ENCODE data around the gene CSMD2.

The CSMD2 gene

GRCh38 chr1:33713058-33713877, 451.8 kb downstream of the CSMD2 start:
- FAIRE-seq = no peak
- TF ChIP-seq POLR2A (IDR thresholded peaks at IDR 0.05; ENCODE audit: low read depth, low read length) (no peak), TAF1 (IDR thresholded peaks at IDR 0.05; ENCODE audit: borderline replicate concordance, low read depth, low read length) (no peak), POLR2AphosphoS5 (IDR thresholded peaks at IDR 0.05; ENCODE audit: low read depth, low read length) (no peak)
- no peak for DNase-seq (ENCODE audit: insufficient read length)

GRCh38 chr1:33712186-33712585, 452.8 kb downstream of the CSMD2 start:
- FAIRE-seq (no peak), DNase-seq (ENCODE audit: insufficient read length) (no peak)
- TF ChIP-seq POLR2A (IDR thresholded peaks at IDR 0.05; ENCODE audit: low read depth, low read length) = no peak
- no peak for TF ChIP-seq POLR2AphosphoS5 (IDR thresholded peaks at IDR 0.05; ENCODE audit: low read depth, low read length)
- no peak for TF ChIP-seq TAF1 (IDR thresholded peaks at IDR 0.05; ENCODE audit: borderline replicate concordance, low read depth, low read length)

GRCh38 chr1:33711511-33711910, 453.5 kb downstream of the CSMD2 start:
- FAIRE-seq (no peak), DNase-seq (ENCODE audit: insufficient read length) (no peak)
- no peak for TF ChIP-seq POLR2AphosphoS5 (IDR thresholded peaks at IDR 0.05; ENCODE audit: low read depth, low read length)
- TF ChIP-seq TAF1 (IDR thresholded peaks at IDR 0.05; ENCODE audit: borderline replicate concordance, low read depth, low read length) = no peak
- TF ChIP-seq POLR2A (IDR thresholded peaks at IDR 0.05; ENCODE audit: low read depth, low read length) = no peak

GRCh38 chr1:33710967-33711366, 454.1 kb downstream of the CSMD2 start:
- TF ChIP-seq POLR2AphosphoS5 (IDR thresholded peaks at IDR 0.05; ENCODE audit: low read depth, low read length) = no peak
- TF ChIP-seq POLR2A (IDR thresholded peaks at IDR 0.05; ENCODE audit: low read depth, low read length) = no peak
- no peak for TF ChIP-seq TAF1 (IDR thresholded peaks at IDR 0.05; ENCODE audit: borderline replicate concordance, low read depth, low read length)
- FAIRE-seq (no peak), DNase-seq (ENCODE audit: insufficient read length) (no peak)

GRCh38 chr1:33709783-33710718, 455.0 kb downstream of the CSMD2 start:
- no peak for TF ChIP-seq TAF1 (IDR thresholded peaks at IDR 0.05; ENCODE audit: borderline replicate concordance, low read depth, low read length)
- no peak for TF ChIP-seq POLR2A (IDR thresholded peaks at IDR 0.05; ENCODE audit: low read depth, low read length)
- FAIRE-seq = no peak

GRCh38 chr1:33709174-33709782, 455.8 kb downstream of the CSMD2 start:
- DNase-seq (ENCODE audit: insufficient read length) = no peak
- FAIRE-seq = no peak
- TF ChIP-seq POLR2A (IDR thresholded peaks at IDR 0.05; ENCODE audit: low read depth, low read length) (no peak), POLR2AphosphoS5 (IDR thresholded peaks at IDR 0.05; ENCODE audit: low read depth, low read length) (no peak), TAF1 (IDR thresholded peaks at IDR 0.05; ENCODE audit: borderline replicate concordance, low read depth, low read length) (no peak)

More at GRCh38 chr1:33709783-33710718, 455.0 kb downstream of the CSMD2 start:
- no peak for DNase-seq (ENCODE audit: insufficient read length)

GRCh38 chr1:33706634-33707255, 458.3 kb downstream of the CSMD2 start:
- no peak for FAIRE-seq
- TF ChIP-seq TAF1 (IDR thresholded peaks at IDR 0.05; ENCODE audit: borderline replicate concordance, low read depth, low read length) = no peak
- no peak for TF ChIP-seq POLR2A (IDR thresholded peaks at IDR 0.05; ENCODE audit: low read depth, low read length)
- TF ChIP-seq POLR2AphosphoS5 (IDR thresholded peaks at IDR 0.05; ENCODE audit: low read depth, low read length) = no peak

GRCh38 chr1:33703464-33703863, 461.6 kb downstream of the CSMD2 start:
- DNase-seq (ENCODE audit: insufficient read length) (no peak), FAIRE-seq (no peak)
- TF ChIP-seq POLR2AphosphoS5 (IDR thresholded peaks at IDR 0.05; ENCODE audit: low read depth, low read length) = no peak
- no peak for TF ChIP-seq POLR2A (IDR thresholded peaks at IDR 0.05; ENCODE audit: low read depth, low read length)
- TF ChIP-seq TAF1 (IDR thresholded peaks at IDR 0.05; ENCODE audit: borderline replicate concordance, low read depth, low read length) = no peak

More at GRCh38 chr1:33706634-33707255, 458.3 kb downstream of the CSMD2 start:
- DNase-seq (ENCODE audit: insufficient read length) = no peak

- no peak for FAIRE-seq
- no peak for DNase-seq (ENCODE audit: insufficient read length)
- TF ChIP-seq TAF1 (IDR thresholded peaks at IDR 0.05; ENCODE audit: borderline replicate concordance, low read depth, low read length) (no peak), POLR2AphosphoS5 (IDR thresholded peaks at IDR 0.05; ENCODE audit: low read depth, low read length) (no peak), POLR2A (IDR thresholded peaks at IDR 0.05; ENCODE audit: low read depth, low read length) (no peak)
Observed at GRCh38 chr1:33698361-33699035, 466.5 kb downstream of the CSMD2 start.

- DNase-seq (ENCODE audit: insufficient read length) (no peak), FAIRE-seq (no peak)
- no peak for TF ChIP-seq POLR2AphosphoS5 (IDR thresholded peaks at IDR 0.05; ENCODE audit: low read depth, low read length)
Observed at GRCh38 chr1:33697816-33698215, 467.2 kb downstream of the CSMD2 start.

All from GM12892 (cell line).